HG03095 (cell line): ENCODE results near the gene ST6GALNAC3.

ENCODE experiments used
- ATAC-seq: cut with Tn5 transposase; IDR thresholded peaks from one replicate; pipeline ENCODE4 v1.9.1; 2021; ENCODE audit warnings: moderate library complexity; ENCODE audit not compliant: unreplicated experiment

ST6GALNAC3 gene

GRCh38 chr1:76554283-76554682 is 479.7 kb downstream of the ST6GALNAC3 start:
- ATAC-seq = no peak

GRCh38 chr1:76562292-76562691 is 487.7 kb downstream of the ST6GALNAC3 start:
- no peak for ATAC-seq

- ATAC-seq = no peak
Observed at GRCh38 chr1:76568573-76569238, 494.2 kb downstream of the ST6GALNAC3 start.

GRCh38 chr1:76571248-76571647 is 496.7 kb downstream of the ST6GALNAC3 start:
- no peak for ATAC-seq

- ATAC-seq = no peak
Observed at GRCh38 chr1:76572229-76572628, 497.7 kb downstream of the ST6GALNAC3 start.

- ATAC-seq = no peak
Observed at GRCh38 chr1:76576876-76577524, 502.5 kb downstream of the ST6GALNAC3 start.

- ATAC-seq = no peak
Observed at GRCh38 chr1:76577525-76578185, 503.1 kb downstream of the ST6GALNAC3 start.

GRCh38 chr1:76580206-76580605 is 505.7 kb downstream of the ST6GALNAC3 start:
- no peak for ATAC-seq

GRCh38 chr1:76581712-76582111 is 507.2 kb downstream of the ST6GALNAC3 start:
- no peak for ATAC-seq

- ATAC-seq = no peak
Observed at GRCh38 chr1:76583235-76583868, 508.8 kb downstream of the ST6GALNAC3 start.

- no peak for ATAC-seq
Observed at GRCh38 chr1:76583875-76584477, 509.4 kb downstream of the ST6GALNAC3 start.

GRCh38 chr1:76585980-76586674 is 511.6 kb downstream of the ST6GALNAC3 start:
- no peak for ATAC-seq

GRCh38 chr1:76587212-76587611 is 512.7 kb downstream of the ST6GALNAC3 start:
- no peak for ATAC-seq

- ATAC-seq = no peak
Observed at GRCh38 chr1:76591461-76591860, 516.9 kb downstream of the ST6GALNAC3 start.

- ATAC-seq = no peak
Observed at GRCh38 chr1:76591963-76592362, 517.4 kb downstream of the ST6GALNAC3 start.

GRCh38 chr1:76593141-76593540 is 518.6 kb downstream of the ST6GALNAC3 start:
- ATAC-seq = no peak

- no peak for ATAC-seq
Observed at GRCh38 chr1:76593618-76594017, 519.1 kb downstream of the ST6GALNAC3 start.

GRCh38 chr1:76595024-76595423 is 520.5 kb downstream of the ST6GALNAC3 start:
- ATAC-seq = no peak

- no peak for ATAC-seq
Observed at GRCh38 chr1:76601465-76601864, 526.9 kb downstream of the ST6GALNAC3 start.

- no peak for ATAC-seq
Observed at GRCh38 chr1:76607717-76608116, 533.2 kb downstream of the ST6GALNAC3 start.
